HG03095 (cell line): ENCODE measurements around the gene OPN1MW3.
"Not testable (repeated sequence)": the region's sequence is repeated elsewhere in the genome, so short reads cannot be mapped to it uniquely, and the experiment has no call there.

Experiments used
- ATAC-seq: cut with Tn5 transposase; IDR thresholded peaks from one replicate; pipeline ENCODE4 v1.9.1; 2021; ENCODE audit warnings: moderate library complexity; ENCODE audit not compliant: unreplicated experiment

The OPN1MW3 gene

DNA sequence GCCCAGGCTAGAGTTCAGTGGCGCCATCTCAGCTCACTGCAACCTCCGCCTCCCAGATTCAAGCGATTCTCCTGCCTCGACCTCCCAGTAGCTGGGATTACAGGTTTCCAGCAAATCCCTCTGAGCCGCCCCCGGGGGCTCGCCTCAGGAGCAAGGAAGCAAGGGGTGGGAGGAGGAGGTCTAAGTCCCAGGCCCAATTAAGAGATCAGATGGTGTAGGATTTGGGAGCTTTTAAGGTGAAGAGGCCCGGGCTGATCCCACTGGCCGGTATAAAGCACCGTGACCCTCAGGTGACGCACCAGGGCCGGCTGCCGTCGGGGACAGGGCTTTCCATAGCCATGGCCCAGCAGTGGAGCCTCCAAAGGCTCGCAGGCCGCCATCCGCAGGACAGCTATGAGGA, at the start of gene OPN1MW3:
TSS of gene OPN1MW3 (plus strand) at position 301 of the 400 bp plus-strand sequence. CDS start at position 339, 38 bp downstream.
- ATAC-seq: not testable (repeated sequence)

DNA sequence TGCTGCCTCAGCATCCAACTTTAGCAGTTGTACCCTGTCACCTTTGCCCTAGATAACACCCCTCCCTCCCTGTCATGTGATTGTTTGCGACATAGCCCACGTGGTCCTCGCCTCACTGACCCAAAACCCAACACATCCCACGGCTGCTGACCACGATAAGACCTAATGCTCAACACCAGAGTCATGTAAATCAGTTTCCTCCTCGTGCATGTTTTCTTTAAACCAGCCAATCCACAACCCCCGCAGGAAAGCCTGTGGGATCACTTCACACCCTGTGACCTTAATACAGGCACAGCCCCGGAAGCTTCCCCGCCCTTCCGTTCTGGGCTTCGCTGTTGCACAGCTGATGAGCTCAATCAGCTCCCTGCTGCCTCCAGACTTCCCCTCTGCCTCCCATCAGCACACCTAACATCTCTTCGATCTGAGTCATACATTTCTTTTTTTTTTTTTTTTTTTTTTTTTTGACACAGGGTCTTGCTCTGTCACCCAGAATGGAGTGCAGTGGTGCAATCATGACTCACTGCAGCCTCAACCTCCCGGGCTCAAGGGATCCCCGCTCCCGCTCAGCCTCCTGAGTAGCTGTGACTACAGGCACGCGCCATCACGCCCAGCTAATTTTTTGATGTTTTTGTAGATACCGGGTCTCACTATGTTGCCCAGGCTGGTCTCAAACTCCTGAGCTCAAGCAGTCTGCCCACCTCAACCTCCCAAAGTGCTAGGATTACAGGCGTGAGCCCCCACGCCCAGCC, 47.5 kb upstream of the OPN1MW3 start:
- peak; percentile 77 for ATAC-seq

- not testable (repeated sequence) for ATAC-seq
These were observed 46.3 kb upstream of the OPN1MW3 start for GRCh38 chrX:154211057-154211456.

GRCh38 chrX:154211499-154211898, 45.9 kb upstream of the OPN1MW3 start:
- not testable (repeated sequence) for ATAC-seq

DNA sequence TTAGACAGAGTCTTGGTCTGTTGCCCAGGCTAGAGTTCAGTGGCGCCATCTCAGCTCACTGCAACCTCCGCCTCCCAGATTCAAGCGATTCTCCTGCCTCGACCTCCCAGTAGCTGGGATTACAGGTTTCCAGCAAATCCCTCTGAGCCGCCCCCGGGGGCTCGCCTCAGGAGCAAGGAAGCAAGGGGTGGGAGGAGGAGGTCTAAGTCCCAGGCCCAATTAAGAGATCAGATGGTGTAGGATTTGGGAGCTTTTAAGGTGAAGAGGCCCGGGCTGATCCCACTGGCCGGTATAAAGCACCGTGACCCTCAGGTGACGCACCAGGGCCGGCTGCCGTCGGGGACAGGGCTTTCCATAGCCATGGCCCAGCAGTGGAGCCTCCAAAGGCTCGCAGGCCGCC, 37.9 kb upstream of the OPN1MW3 start, which contains the start of gene OPN1MW2:
TSS of gene OPN1MW2 (plus strand) at position 301 of the 400 bp plus-strand sequence. CDS start at position 361, 60 bp downstream.
- not testable (repeated sequence) for ATAC-seq

GRCh38 chrX:154225292-154225691, 32.1 kb upstream of the OPN1MW3 start:
- not testable (repeated sequence) for ATAC-seq

GRCh38 chrX:154226706-154227105, 30.7 kb upstream of the OPN1MW3 start:
- not testable (repeated sequence) for ATAC-seq

DNA sequence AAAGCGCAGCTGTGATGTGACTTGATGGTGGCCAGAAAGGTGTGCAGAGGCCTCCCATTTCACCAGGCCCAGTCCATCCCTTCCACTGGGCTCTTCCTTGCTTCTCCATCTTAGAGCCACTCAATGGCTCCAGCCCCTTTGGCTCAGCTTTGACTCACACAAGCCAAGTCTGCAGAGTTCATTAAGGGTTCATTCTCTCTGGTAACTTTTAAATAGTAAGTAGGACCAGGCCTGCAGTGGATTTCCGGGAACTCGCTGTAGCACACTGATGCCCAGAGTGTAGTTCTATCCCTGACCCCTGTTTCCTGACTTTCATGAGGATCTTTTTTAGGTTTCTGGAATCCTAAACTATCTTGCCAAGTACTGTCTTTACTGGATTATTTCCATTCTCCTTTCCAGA, 25.9 kb upstream of the OPN1MW3 start:
- not testable (repeated sequence) for ATAC-seq

- not testable (repeated sequence) for ATAC-seq
These were observed 23.8 kb upstream of the OPN1MW3 start for GRCh38 chrX:154233620-154234019.

DNA sequence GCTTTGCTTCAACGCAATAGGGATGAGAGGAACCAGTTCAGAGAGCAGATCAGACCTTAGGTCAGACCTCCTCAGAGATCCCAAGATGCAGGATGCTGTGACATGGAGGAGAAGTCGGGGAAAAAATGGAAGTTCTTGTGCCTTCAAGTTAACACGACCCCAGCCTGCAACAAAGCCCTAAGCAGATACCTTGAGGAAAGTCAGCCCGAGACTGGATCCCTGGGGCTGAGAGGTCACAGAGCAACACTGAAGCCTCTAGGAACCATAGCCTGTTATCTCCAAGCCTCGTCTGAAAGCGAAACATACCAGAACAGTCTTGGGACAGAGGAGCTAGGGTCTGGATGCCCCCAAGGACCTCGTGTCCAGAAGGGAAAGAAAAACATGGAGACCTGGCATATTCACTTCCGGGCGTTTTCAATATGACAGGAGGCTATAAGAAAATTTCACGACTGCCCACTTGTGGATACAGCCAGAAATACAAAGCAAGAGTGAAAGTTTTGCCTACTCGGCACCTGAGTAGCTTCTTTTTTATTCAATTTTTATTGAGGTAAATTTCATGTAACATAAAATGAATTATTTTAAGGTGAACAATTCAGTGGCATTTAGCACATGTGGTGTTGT, 18.3 kb upstream of the OPN1MW3 start:
- not testable (repeated sequence) for ATAC-seq

- ATAC-seq: not testable (repeated sequence)
These were observed 17.3 kb upstream of the OPN1MW3 start for GRCh38 chrX:154239982-154240503.

- peak; percentile 82 for ATAC-seq
These were observed 9.9 kb upstream of the OPN1MW3 start for GRCh38 chrX:154247377-154248045.

DNA sequence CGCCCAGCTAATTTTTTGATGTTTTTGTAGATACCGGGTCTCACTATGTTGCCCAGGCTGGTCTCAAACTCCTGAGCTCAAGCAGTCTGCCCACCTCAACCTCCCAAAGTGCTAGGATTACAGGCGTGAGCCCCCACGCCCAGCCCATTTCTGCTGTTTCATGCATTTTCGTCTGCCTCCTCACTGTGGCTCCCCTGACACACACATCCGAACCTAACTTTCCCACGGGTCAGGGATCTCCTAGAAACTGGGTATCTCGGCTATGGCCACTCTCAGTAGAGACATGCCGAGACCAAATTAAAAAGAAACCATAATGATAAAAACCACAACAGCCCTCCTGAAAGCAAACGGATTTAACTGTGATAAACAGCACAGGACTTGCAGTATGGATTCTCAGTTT, 9.3 kb upstream of the OPN1MW3 start:
- ATAC-seq: not testable (repeated sequence)

GRCh38 chrX:154258711-154259110, 1.3 kb downstream of the OPN1MW3 start:
- ATAC-seq: not testable (repeated sequence)

GRCh38 chrX:154263072-154263471, 5.7 kb downstream of the OPN1MW3 start:
- ATAC-seq: not testable (repeated sequence)

GRCh38 chrX:154269245-154269644, 11.9 kb downstream of the OPN1MW3 start:
- ATAC-seq: not testable (repeated sequence)

GRCh38 chrX:154284489-154285338, 27.3 kb downstream of the OPN1MW3 start:
- ATAC-seq: peak; percentile 64

- not testable (repeated sequence) for ATAC-seq
These were observed 29.0 kb downstream of the OPN1MW3 start for GRCh38 chrX:154286406-154286805.

- no peak for ATAC-seq
These were observed 37.6 kb downstream of the OPN1MW3 start, which contains the start of gene TEX28 for GRCh38 chrX:154294791-154295574. TSS of gene TEX28 (minus strand) at chrX:154295124. CDS start at chrX:154292117, 3,007 bp downstream.
